K562 (cell line): ENCODE data around the gene PHB1. TPM values are rescaled to one million over a fixed set of nuclear protein-coding genes. Genes with fewer than 3 reads are reported as not detected.

Source experiments
- CBFA2T2 ChIP-seq: fragments of 450-650 bp; conservative IDR thresholded peaks from 2 replicates; pipeline ENCODE4 v1.6.1; 2017; ENCODE audit warnings: mild to moderate bottlenecking
- CBFA2T3 ChIP-seq: fragments of 450-650 bp; IDR thresholded peaks from 2 replicates; pipeline ENCODE4 v1.6.1; 2017
- FOXA1 ChIP-seq: fragments of 450-650 bp; IDR thresholded peaks from 2 replicates; pipeline ENCODE4 v1.6.1; 2016; ENCODE audit warnings: mild to moderate bottlenecking, borderline replicate concordance
- HDAC6 ChIP-seq: IDR thresholded peaks from 2 replicates; pipeline ENCODE4 v1.6.1; 2012; ENCODE audit warnings: low read depth, mild to moderate bottlenecking, control low read depth, inconsistent platforms, low read length, moderate library complexity
- JUNB ChIP-seq: fragments of 450-650 bp; formaldehyde crosslinking; conservative IDR thresholded peaks from 2 replicates; pipeline ENCODE4 v1.4.0; 2020; ENCODE audit warnings: mild to moderate bottlenecking
- KLF16 ChIP-seq: IDR thresholded peaks from 2 replicates; pipeline ENCODE4 v1.6.1; 2016; ENCODE audit warnings: antibody characterized with exemption
- MAFF ChIP-seq: IDR thresholded peaks from 2 replicates; pipeline ENCODE4 v1.6.1; 2012; ENCODE audit warnings: low read length, improper control_type of control experiment
- NFXL1 ChIP-seq: fragments of 450-650 bp; formaldehyde crosslinking; IDR thresholded peaks from 2 replicates; pipeline ENCODE4 v1.4.0; 2021; ENCODE audit warnings: mild to moderate bottlenecking
- RERE ChIP-seq: sonication (generic); formaldehyde crosslinking; IDR thresholded peaks from 2 replicates; pipeline ENCODE4 v1.8.0; 2023; ENCODE audit warnings: missing genetic modification reagents, mild to moderate bottlenecking, borderline replicate concordance
- SMAD2 ChIP-seq: fragments of 150-350 bp; IDR thresholded peaks from 2 replicates; pipeline ENCODE4 v1.6.1; 2014; ENCODE audit warnings: low read depth, mild to moderate bottlenecking, low read length
- SMAD4 ChIP-seq: fragments of 250-450 bp; sonication (Bioruptor Pico); conservative IDR thresholded peaks from 2 replicates; pipeline ENCODE4 v1.8.0; 2021; ENCODE audit warnings: inconsistent platforms, mild to moderate bottlenecking, moderate library complexity
- SMC3 ChIP-seq: conservative IDR thresholded peaks from 2 replicates; pipeline ENCODE4 v1.6.1; 2011; ENCODE audit warnings: low read depth, low read length, improper control_type of control experiment; ENCODE audit not compliant: insufficient read depth
- XRCC4 ChIP-seq: IDR thresholded peaks from one replicate; pipeline ENCODE4 v1.6.1; 2011; ENCODE audit not compliant: insufficient read depth, insufficient read length; ENCODE audit errors: extremely low read depth
- ZKSCAN8 ChIP-seq: fragments of 200-800 bp; sonication (Bioruptor generic); IDR thresholded peaks from 2 replicates; pipeline ENCODE4 v1.6.1; 2016; ENCODE audit warnings: missing genetic modification characterization, missing compliant biosample characterization
- ZNF384 ChIP-seq: IDR thresholded peaks from 2 replicates; pipeline ENCODE4 v1.6.1; 2012; ENCODE audit warnings: low read depth, low read length, improper control_type of control experiment
- ZNF507 ChIP-seq: conservative IDR thresholded peaks from 2 replicates; pipeline ENCODE4 v1.6.1; 2017; ENCODE audit warnings: missing genetic modification characterization, missing compliant biosample characterization
- ZNF551 ChIP-seq: fragments of 250-450 bp; sonication (Bioruptor Pico); IDR thresholded peaks from 2 replicates; pipeline ENCODE4 v1.5.0; 2021; ENCODE audit warnings: mild to moderate bottlenecking, moderate library complexity
- ZNF589 ChIP-seq: fragments of 200-800 bp; sonication (Bioruptor generic); IDR thresholded peaks from 2 replicates; pipeline ENCODE4 v1.6.1; 2016; ENCODE audit warnings: low read depth, missing genetic modification characterization, missing compliant biosample characterization
- ZNF644 ChIP-seq: fragments of 200-800 bp; sonication (Bioruptor generic); IDR thresholded peaks from 2 replicates; pipeline ENCODE4 v1.6.1; 2016; ENCODE audit warnings: low read depth, missing genetic modification characterization, missing compliant biosample characterization
- polyA plus RNA-seq, 8 experiments: library from polyadenylated mRNA; depleted of rRNA in 4 of 8; stranded (reverse) in 5 of 8; unstranded in 3 of 8; fragments of >200 nt; fragmentation: Nextera tagmentation in 2 of 8; fragmentation: Illumina TruSeq in 1 of 8; extraction: Ambion mirVana in 2 of 8; extraction: Trizol in 1 of 8; gene quantifications; 2 replicates each; pipeline versions ENCODE4 v1.2.1 to v1.2.3, GENCODE V29; 2011 to 2014; ENCODE audit warnings: inconsistent platforms in 1 of 8, missing spikeins in 1 of 8
- total RNA-seq, 7 experiments: library from RNA; depleted of rRNA in 6 of 7; stranded (reverse); fragments of >200 nt in 6 of 7; fragmentation: Illumina TruSeq in 2 of 7; extraction: Trizol in 2 of 7; gene quantifications; 2 replicates each; pipeline versions ENCODE4 v1.2.1 to v1.2.3, GENCODE V29; 2011 to 2021; ENCODE audit warnings: low replicate concordance in 1 of 7
- TF ChIP-seq, protein P1 (sequence below): fragments of 250-450 bp; sonication (Bioruptor Pico); IDR thresholded peaks from 2 replicates; pipeline ENCODE4 v1.5.1; 2021; ENCODE audit warnings: mild to moderate bottlenecking
- TF ChIP-seq, protein P2 (sequence below): sonication (generic); formaldehyde crosslinking; IDR thresholded peaks from 2 replicates; pipeline ENCODE4 v1.8.0; 2022; ENCODE audit warnings: mild to moderate bottlenecking, missing genetic modification reagents

Gene PHB1
- total and polyA plus RNA-seq, 9 of the 15 experiments (the other 6 are each of a cell fraction or from before 2014, with no cell fraction given): 191 to 818 (median 349) TPM

DNA sequence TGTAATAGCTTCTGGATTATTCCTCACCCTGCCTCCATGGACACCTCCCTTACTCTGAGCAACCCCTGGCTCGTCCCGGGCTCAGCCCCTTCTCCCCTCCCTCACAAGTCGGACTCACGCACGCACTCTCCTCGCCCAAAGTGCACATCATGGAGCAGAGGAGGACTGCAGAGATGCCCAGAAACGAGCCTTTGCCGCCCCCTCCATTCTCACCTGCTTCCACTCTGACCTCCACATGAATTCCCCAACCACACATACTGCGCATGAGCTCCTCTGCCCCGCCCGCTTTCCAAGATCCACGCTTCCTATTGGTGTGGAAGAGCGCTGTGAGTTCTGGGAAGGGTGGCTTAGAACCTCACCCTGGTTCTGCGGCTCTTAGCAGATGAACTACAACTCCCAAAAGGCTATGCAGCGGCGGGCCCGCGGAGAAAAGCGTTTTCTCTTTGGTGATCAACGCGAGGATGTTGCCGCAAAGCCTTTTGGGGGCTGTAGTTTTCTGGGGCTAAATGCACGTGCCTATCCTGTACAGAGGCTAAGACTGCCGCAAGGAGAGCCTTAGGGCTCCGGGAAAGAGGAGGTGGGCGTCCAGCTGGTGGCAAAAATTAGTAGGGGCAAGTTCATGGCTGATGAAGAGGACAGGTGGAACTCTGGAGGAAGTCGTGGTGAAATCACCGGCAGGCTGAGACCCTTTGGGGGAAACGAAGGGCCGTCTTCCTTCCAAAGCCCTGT, at the start of gene PHB1 (continued):
- TF ChIP-seq, protein P1, sequence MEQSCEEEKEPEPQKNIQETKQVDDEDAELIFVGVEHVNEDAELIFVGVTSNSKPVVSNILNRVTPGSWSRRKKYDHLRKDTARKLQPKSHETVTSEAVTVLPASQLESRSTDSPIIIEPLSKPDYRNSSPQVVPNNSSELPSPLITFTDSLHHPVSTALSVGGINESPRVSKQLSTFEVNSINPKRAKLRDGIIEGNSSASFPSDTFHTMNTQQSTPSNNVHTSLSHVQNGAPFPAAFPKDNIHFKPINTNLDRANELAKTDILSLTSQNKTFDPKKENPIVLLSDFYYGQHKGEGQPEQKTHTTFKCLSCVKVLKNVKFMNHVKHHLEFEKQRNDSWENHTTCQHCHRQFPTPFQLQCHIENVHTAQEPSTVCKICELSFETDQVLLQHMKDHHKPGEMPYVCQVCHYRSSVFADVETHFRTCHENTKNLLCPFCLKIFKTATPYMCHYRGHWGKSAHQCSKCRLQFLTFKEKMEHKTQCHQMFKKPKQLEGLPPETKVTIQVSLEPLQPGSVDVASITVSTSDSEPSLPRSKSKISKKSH (CRISPR knock-in tag): no peak
- TF ChIP-seq NFXL1 (CRISPR knock-in tag) (no peak), ZNF644 (tag) (peak; percentile 96), KLF16 (no peak), XRCC4 (no peak), MAFF (peak; percentile 30; the same call in 1 of the 2 replicates), JUNB (CRISPR knock-in tag) (no peak), SMAD4 (CRISPR knock-in tag) (no peak), ZNF507 (no peak), ZNF589 (CRISPR knock-in tag) (peak; percentile 82), SMC3 (no peak), SMAD2 (peak; percentile 95; the same call in 1 of the 2 replicates), CBFA2T3 (no peak), HDAC6 (no peak), CBFA2T2 (no peak), RERE (CRISPR knock-in tag) (no peak), ZNF551 (no peak), ZNF384 (no peak), ZKSCAN8 (CRISPR knock-in tag) (no peak), FOXA1 (no peak)
- TF ChIP-seq, protein P2, sequence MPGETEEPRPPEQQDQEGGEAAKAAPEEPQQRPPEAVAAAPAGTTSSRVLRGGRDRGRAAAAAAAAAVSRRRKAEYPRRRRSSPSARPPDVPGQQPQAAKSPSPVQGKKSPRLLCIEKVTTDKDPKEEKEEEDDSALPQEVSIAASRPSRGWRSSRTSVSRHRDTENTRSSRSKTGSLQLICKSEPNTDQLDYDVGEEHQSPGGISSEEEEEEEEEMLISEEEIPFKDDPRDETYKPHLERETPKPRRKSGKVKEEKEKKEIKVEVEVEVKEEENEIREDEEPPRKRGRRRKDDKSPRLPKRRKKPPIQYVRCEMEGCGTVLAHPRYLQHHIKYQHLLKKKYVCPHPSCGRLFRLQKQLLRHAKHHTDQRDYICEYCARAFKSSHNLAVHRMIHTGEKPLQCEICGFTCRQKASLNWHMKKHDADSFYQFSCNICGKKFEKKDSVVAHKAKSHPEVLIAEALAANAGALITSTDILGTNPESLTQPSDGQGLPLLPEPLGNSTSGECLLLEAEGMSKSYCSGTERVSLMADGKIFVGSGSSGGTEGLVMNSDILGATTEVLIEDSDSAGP (CRISPR knock-in tag): no peak
